Duodenal mucosa (tissue), 2 donors: ENCODE measurements around the gene POLD3.

ENCODE experiments used
- H3K27ac ChIP-seq: one replicate; pipeline ENCODE4 v1.7.0; 2013; ENCODE audit warnings: low read depth, low read length
- H3K27me3 ChIP-seq, 2 donors: one replicate each; pipeline ENCODE4 v1.7.0; 2013; ENCODE audit warnings: low read length in 2 of 2, control low read depth in 1 of 2; ENCODE audit not compliant: insufficient read depth in 2 of 2, control insufficient read depth in 1 of 2
- H3K36me3 ChIP-seq, 2 donors: one replicate each; pipeline ENCODE4 v1.7.0; 2013; ENCODE audit warnings: low read length in 2 of 2, control low read depth in 1 of 2; ENCODE audit not compliant: insufficient read depth in 2 of 2, control insufficient read depth in 1 of 2
- H3K4me1 ChIP-seq, 2 donors: one replicate each; pipeline ENCODE4 v1.7.0; 2013; ENCODE audit warnings: low read length in 2 of 2, control low read depth in 1 of 2; ENCODE audit not compliant: insufficient read depth in 2 of 2, control insufficient read depth in 1 of 2
- H3K4me3 ChIP-seq, 2 donors: one replicate each; pipeline ENCODE4 v1.7.0; 2013; ENCODE audit warnings: low read length in 2 of 2, low read depth in 1 of 2
- H3K9ac ChIP-seq, 2 donors: one replicate each; pipeline ENCODE4 v1.7.0; 2013; ENCODE audit warnings: low read length in 2 of 2, low read depth in 1 of 2
- H3K9me3 ChIP-seq, 2 donors: one replicate each; pipeline ENCODE4 v1.7.0; 2013; ENCODE audit warnings: low read length in 2 of 2, control low read depth in 1 of 2; ENCODE audit not compliant: control insufficient read depth in 1 of 2

Gene POLD3

DNA sequence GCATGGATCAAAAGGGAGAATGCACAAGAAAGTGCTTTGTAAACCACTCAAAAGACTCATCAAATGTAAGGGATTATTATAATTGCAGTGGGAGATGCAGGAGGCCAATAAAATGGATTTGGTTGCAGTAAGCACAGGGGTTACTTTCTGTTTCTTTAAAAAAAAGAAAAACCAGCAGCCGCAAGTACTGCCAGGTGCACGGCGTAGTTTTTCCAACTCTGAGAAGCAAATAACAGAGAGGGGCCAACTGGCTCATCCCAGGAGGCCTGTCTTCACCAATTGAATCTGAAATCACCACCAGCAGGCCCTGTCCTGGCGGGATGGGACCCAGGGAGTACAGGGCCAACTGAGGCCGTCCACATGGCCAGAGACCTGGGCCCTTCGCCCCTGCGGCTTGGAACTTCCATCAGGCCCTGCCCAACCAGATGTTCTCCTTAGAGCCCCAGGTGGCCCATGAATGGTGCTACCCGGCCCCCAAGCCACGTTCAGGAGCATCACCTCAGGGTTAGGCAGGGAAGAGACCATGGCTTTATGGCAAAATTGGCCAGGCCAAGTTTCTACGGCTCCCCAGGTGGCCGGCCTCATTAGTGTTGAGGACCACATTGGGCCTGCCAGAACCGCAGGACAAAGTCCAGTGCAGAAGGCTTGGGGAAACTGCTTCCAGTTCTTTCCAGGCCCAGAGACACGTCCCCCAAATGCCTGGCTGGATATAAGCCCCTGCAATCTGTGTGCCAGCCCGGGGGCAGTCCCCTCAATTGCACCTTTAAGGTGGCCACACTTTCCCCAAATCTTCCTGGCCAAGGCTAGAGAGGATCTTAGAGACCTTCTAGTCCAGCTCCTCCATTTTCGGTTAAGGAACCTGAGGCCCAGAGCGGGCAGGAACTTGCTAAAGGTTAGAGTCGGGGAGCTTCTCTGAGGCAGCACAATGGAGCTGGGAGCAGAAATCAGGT lies 77.1 kb downstream of the POLD3 start:
- Histone ChIP-seq H3K9me3 (no peaks in the 10 kb centered on the region), H3K27me3 (no peaks in the 10 kb centered on the region), H3K27ac (no peak overlapping the region), H3K9ac (no peak overlapping the region), H3K4me1 (peaks cover 0 to 5% of the 10 kb centered on the region in 2 donors), H3K36me3 (no peaks in the 10 kb centered on the region), H3K4me3 (no peak overlapping the region)

DNA sequence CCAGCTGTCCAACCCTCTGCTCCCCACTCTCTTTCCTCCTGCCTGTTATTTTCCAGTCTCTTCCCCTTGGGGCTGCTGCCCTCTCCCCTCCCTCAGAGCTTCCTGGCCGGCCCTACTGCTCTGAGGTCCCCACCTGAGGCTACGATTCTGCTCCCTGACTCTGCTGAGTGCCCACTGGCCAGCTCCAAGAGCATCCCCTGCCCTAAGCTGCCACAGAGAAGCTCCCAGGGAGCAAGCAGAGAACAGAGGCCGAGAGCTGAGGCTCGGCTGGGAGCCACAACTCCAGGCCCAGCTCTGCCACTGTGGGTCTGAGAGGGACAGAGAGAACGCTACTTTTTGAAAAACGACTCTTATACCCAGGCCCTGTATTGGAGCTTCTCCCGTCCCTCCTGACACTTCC lies 77.8 kb downstream of the POLD3 start:
- Histone ChIP-seq H3K4me1 (peaks cover 0 to 5% of the 10 kb centered on the region in 2 donors), H3K36me3 (no peaks in the 10 kb centered on the region), H3K27ac (no peak overlapping the region), H3K9ac (no peak overlapping the region), H3K9me3 (no peaks in the 10 kb centered on the region), H3K4me3 (no peak overlapping the region), H3K27me3 (no peaks in the 10 kb centered on the region)

GRCh38 chr11:74671520-74672196 lies 79.3 kb downstream of the POLD3 start:
- no peak overlapping the region for H3K9ac ChIP-seq
- no peaks in the 10 kb centered on the region for H3K9me3 ChIP-seq
- H3K27ac ChIP-seq, result no peak overlapping the region
- no peak overlapping the region for H3K4me3 ChIP-seq
- H3K27me3 ChIP-seq, result no peaks in the 10 kb centered on the region
- peaks cover 0 to 5% of the 10 kb centered on the region in 2 donors for H3K4me1 ChIP-seq
- H3K36me3 ChIP-seq, result no peaks in the 10 kb centered on the region

- no peak overlapping the region for H3K4me3 ChIP-seq
- no peaks in the 10 kb centered on the region for H3K9me3 ChIP-seq
- no peak overlapping the region for H3K9ac ChIP-seq
- no peaks in the 10 kb centered on the region for H3K27me3 ChIP-seq
- no peak overlapping the region for H3K27ac ChIP-seq
- H3K36me3 ChIP-seq, result no peaks in the 10 kb centered on the region
- peaks cover 0 to 5% of the 10 kb centered on the region in 2 donors for H3K4me1 ChIP-seq
These were observed 80.1 kb downstream of the POLD3 start for GRCh38 chr11:74672332-74672955.

- no peak overlapping the region for H3K9ac ChIP-seq
These were observed 80.7 kb downstream of the POLD3 start for GRCh38 chr11:74672956-74673692.

GRCh38 chr11:74673693-74674360 lies 81.4 kb downstream of the POLD3 start:
- H3K9ac ChIP-seq, result no peak overlapping the region
- no peak overlapping the region for H3K27ac ChIP-seq

More at GRCh38 chr11:74672956-74673692, 80.7 kb downstream of the POLD3 start:
- H3K36me3 ChIP-seq, result no peaks in the 10 kb centered on the region
- no peaks in the 10 kb centered on the region for H3K9me3 ChIP-seq
- no peak overlapping the region for H3K4me3 ChIP-seq
- no peaks in the 10 kb centered on the region for H3K27me3 ChIP-seq
- no peak overlapping the region for H3K27ac ChIP-seq
- peaks cover 0 to 5% of the 10 kb centered on the region in 2 donors for H3K4me1 ChIP-seq

GRCh38 chr11:74675761-74676160 lies 83.4 kb downstream of the POLD3 start:
- H3K27me3 ChIP-seq, result no peaks in the 10 kb centered on the region
- no peaks in the 10 kb centered on the region for H3K9me3 ChIP-seq
- no peaks in the 10 kb centered on the region for H3K36me3 ChIP-seq
- H3K9ac ChIP-seq, result no peak overlapping the region
- no peak overlapping the region for H3K4me3 ChIP-seq
- no peak overlapping the region for H3K27ac ChIP-seq
- H3K4me1 ChIP-seq, result peaks cover 0 to 5% of the 10 kb centered on the region in 2 donors

More at GRCh38 chr11:74673693-74674360, 81.4 kb downstream of the POLD3 start:
- H3K36me3 ChIP-seq, result no peaks in the 10 kb centered on the region
- no peaks in the 10 kb centered on the region for H3K9me3 ChIP-seq
- peaks cover 0 to 5% of the 10 kb centered on the region in 2 donors for H3K4me1 ChIP-seq
- H3K27me3 ChIP-seq, result no peaks in the 10 kb centered on the region
- no peak overlapping the region for H3K4me3 ChIP-seq

GRCh38 chr11:74676596-74676995 lies 84.2 kb downstream of the POLD3 start:
- Histone ChIP-seq H3K4me1 (peaks cover 0 to 5% of the 10 kb centered on the region in 2 donors), H3K27me3 (no peaks in the 10 kb centered on the region), H3K9ac (no peak overlapping the region), H3K36me3 (no peaks in the 10 kb centered on the region), H3K27ac (no peak overlapping the region), H3K9me3 (no peaks in the 10 kb centered on the region), H3K4me3 (no peak overlapping the region)

GRCh38 chr11:74677131-74677530 lies 84.7 kb downstream of the POLD3 start:
- no peak overlapping the region for H3K27ac ChIP-seq
- no peak overlapping the region for H3K9ac ChIP-seq
- peaks cover 0 to 5% of the 10 kb centered on the region in 2 donors for H3K4me1 ChIP-seq
- no peak overlapping the region for H3K4me3 ChIP-seq
- no peaks in the 10 kb centered on the region for H3K27me3 ChIP-seq
- H3K36me3 ChIP-seq, result no peaks in the 10 kb centered on the region
- H3K9me3 ChIP-seq, result no peaks in the 10 kb centered on the region
